ENCODE measurements around the gene MCM9. TPM values are rescaled to one million over a fixed set of nuclear protein-coding genes. Genes with fewer than 3 reads are reported as not detected.
"Not testable (repeated sequence)": the region's sequence is repeated elsewhere in the genome, so short reads cannot be mapped to it uniquely, and the experiment has no call there.

Gene MCM9
- total RNA-seq, 2 donors from 2014 or later: 12.8 to 21.7 TPM

DNA sequence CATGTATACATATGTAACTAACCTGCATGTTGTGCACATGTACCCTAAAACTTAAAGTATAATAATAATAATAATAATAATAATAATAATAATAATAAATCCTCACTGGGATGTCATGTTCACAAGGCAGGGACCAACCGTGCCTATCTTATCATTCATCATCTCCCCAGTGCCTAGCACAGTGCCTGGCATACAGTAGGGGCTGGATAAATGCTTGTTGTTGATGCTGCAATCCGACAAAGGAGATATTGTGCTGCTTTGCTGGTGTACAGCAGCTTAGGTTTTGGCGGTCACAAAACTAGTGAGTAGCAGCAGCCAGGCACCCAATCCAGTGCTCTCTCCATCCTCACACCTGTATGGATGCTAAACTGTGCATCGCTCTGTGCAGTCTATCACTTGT, 135.1 kb downstream of the MCM9 start:
- H3K36me3 Mint-ChIP-seq (ENCODE audit: low read depth): no peaks in the 10 kb centered on the region
- no peaks in the 10 kb centered on the region for H3K27me3 Mint-ChIP-seq
- H3K27ac Mint-ChIP-seq: no peak overlapping the region
- no peak for ATAC-seq (replicated peaks)
- H3K9me3 Mint-ChIP-seq: peaks cover 3% of the 10 kb centered on the region
- H3K4me3 Mint-ChIP-seq: peak overlapping the region; percentile 64
- H3K4me1 Mint-ChIP-seq: peaks cover 27% of the 10 kb centered on the region

DNA sequence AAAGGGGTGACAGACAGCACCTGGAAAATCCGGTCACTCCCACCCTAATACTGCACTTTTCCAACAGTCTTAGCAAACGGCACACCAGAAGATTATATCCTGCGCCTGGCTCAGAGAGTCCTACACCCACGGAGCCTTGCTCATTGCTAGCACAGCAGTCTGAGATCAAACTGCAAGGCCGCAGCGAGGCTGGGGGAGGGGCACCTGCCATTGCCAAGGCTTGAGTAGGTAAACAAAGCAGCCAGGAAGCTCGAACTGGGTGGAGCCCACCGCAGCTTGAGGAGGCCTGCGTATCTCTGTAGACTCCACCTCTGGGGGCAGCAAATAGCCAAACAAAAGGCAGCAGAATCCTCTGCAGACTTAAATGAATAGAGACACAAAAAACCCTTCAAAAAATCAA, 138.4 kb downstream of the MCM9 start:
- not testable (repeated sequence) for H3K36me3 Mint-ChIP-seq (ENCODE audit: low read depth); H3K27me3 Mint-ChIP-seq; H3K9me3 Mint-ChIP-seq; ATAC-seq (replicated peaks)
- Mint-ChIP-seq H3K4me3 (peak overlapping the region; percentile 71), H3K4me1 (peaks cover 35% of the 10 kb centered on the region), H3K27ac (peak overlapping the region; percentile 87)

DNA sequence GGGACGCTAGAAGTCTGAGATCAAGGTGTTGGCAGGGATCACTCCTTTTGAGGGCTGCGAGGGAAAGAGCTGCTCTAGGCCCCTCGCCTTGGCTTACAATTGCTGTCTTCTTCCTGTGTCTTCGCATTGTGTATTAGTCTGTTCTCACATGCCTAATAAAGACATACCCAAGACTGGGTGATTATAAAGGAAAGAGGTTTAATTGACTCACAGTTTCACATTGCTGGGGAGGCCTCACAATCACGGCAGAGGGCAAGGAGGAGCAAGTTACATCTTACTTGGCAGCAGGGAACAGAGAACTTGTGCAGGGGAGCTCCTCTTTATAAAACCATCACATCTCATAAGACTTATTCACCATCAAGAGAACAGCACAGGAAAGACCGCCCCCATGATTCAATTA, 143.5 kb downstream of the MCM9 start:
- Mint-ChIP-seq H3K27ac (peak overlapping the region; percentile 10), H3K4me3 (peak overlapping the region; percentile 4), H3K9me3 (peaks cover 12% of the 10 kb centered on the region), H3K27me3 (no peaks in the 10 kb centered on the region), H3K36me3 (ENCODE audit: low read depth) (no peaks in the 10 kb centered on the region), H3K4me1 (peaks cover 34% of the 10 kb centered on the region)
- ATAC-seq (replicated peaks): peak; percentile 78

DNA sequence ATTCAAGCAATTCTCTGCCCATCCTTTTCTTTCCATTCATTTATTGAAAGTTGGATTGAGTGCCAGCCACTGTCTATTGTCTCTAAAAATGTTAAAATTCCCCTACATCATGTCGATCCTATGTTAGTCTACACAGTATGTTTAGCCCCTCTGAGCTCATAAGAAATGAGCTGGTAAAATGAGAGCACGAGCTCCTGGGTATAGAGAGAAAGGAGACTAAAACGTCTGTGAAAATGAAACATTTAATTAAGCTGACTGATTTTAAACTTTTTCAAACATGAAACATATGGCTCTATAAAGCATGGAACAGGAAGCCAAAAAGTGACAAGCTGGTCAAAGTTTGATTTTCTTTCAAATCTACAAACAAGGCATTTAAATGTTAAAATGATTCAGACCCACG, 145.0 kb downstream of the MCM9 start:
- Mint-ChIP-seq H3K9me3 (peaks cover 9% of the 10 kb centered on the region), H3K4me3 (peak overlapping the region; percentile 12), H3K27me3 (no peaks in the 10 kb centered on the region), H3K27ac (no peak overlapping the region), H3K4me1 (peaks cover 25% of the 10 kb centered on the region), H3K36me3 (ENCODE audit: low read depth) (no peaks in the 10 kb centered on the region)
- no peak for ATAC-seq (replicated peaks)

DNA sequence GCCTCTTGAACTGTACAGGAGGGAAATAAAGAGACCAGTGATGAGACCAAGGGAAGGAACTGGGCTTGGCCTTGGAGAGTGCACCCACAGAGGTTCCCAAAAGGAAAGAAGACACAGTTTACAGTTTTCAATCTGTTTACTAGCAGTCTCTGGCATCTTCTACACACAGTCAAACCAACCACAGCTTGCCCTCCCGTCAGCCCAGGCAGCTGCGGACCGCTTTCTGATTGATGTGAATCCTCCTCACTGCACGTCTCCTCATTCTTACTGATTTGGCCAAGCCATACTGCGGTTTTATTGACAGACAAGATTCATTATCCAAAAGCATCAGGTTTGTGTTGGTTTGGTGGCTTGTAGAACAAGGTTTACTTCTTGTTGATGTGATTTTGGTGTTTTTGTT, 145.5 kb downstream of the MCM9 start:
- Mint-ChIP-seq H3K27ac (no peak overlapping the region), H3K9me3 (peaks cover 9% of the 10 kb centered on the region), H3K4me1 (peaks cover 25% of the 10 kb centered on the region), H3K36me3 (ENCODE audit: low read depth) (no peaks in the 10 kb centered on the region), H3K27me3 (no peaks in the 10 kb centered on the region), H3K4me3 (peak overlapping the region; percentile 9)
- ATAC-seq (replicated peaks): no peak

DNA sequence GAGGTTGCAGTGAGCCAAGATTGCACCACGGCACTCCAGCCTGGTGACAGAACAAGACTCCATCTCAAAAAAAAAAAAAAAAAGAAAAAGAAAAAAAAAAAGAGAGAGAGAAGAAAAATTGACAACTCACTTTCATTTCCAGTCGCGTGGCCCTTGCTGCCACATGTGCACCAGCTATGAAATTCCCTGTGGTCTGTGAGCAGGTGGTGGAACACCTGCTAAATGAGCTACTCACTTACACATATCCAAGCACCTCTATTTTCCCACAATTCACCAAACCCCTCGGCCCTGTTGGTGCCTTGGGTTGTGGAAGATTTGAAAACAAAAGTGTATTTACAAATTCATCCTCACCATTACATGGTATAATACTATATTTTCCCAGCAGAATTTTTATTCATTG, 146.3 kb downstream of the MCM9 start:
- peak overlapping the region; percentile 9 for H3K4me3 Mint-ChIP-seq
- H3K36me3 Mint-ChIP-seq (ENCODE audit: low read depth): no peaks in the 10 kb centered on the region
- H3K9me3 Mint-ChIP-seq: peaks cover 9% of the 10 kb centered on the region
- H3K27me3 Mint-ChIP-seq: no peaks in the 10 kb centered on the region
- ATAC-seq (replicated peaks): peak; percentile 35
- no peak overlapping the region for H3K27ac Mint-ChIP-seq
- H3K4me1 Mint-ChIP-seq: peaks cover 25% of the 10 kb centered on the region

DNA sequence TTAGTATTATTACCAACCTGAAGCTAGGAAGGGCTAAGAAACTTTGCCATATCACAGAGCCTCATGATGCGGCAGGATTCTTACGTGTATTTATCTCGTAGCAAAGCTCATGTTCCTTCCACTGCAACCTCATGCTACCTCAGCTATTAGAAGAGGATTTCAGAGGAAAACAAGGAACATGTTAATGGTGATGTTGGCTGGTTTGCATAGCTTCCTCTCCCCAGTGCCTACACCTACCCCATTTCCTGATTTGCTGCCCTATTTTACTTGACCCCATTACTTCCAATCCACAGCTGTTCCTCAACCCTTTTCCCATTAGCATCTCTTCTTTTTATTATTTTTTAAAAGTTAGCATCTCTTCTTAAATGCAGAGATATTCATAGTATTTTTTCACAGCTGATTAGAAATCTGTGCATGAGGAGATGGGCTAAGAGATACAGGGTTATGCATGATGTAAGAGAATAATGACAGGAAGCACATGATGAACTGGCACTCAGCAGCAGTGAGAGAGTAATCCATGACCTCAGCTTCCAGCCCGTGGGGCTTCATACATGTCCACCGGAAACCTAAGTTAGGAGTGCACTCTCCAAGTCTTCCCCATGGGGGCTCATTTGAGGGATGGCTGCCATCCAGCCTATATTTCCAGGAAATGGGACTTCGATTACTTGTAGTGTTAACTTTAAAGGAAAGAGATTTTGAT, 147.1 kb downstream of the MCM9 start:
- Mint-ChIP-seq H3K27ac (peak overlapping the region; percentile 63), H3K36me3 (ENCODE audit: low read depth) (no peaks in the 10 kb centered on the region), H3K27me3 (no peaks in the 10 kb centered on the region), H3K4me3 (peak overlapping the region; percentile 34), H3K9me3 (peaks cover 9% of the 10 kb centered on the region), H3K4me1 (peaks cover 25% of the 10 kb centered on the region)
- peak; percentile 59 for ATAC-seq (replicated peaks)

DNA sequence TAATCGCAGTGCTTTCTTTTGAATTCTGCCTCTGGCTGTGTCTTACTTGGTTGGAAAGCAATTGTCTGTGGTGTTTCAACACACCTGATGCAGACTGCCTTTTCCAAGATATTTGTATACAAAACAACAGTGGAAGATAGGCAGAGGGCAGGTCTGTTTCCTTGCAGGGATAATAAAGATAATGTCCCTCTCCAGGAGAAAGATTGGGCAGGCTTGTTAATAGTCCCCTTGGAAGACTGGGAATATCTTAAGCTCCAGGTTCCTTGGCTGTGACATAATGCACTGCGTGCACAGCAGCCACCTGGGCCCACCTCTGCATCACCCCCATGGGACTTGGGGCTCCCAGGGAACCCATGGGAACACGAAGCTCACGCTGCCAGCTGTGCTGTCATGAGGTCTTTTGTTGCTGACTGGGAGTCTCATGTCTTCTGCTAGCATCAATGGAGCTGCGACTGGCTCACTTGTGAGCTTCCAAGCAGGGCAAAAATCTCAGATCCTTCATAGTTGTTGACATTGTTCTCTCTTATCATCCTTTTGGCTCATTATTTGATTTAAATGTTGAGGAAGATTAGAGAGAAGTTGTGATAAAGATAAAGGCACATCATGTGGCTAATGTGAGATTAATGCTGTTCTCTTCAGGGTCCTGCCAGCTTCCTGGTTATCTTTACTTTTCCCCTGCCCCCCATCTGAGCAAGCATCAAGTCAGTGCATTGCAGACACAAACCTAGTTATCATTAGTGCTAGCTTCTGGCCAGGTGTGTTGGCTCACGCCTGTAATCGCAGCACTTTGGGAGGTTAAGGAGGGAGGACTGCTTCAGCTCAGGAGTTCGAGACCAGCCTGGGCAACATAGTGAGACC, 148.1 kb downstream of the MCM9 start:
- Mint-ChIP-seq H3K9me3 (peaks cover 5% of the 10 kb centered on the region), H3K27me3 (no peaks in the 10 kb centered on the region), H3K36me3 (ENCODE audit: low read depth) (no peaks in the 10 kb centered on the region), H3K4me3 (no peak overlapping the region), H3K4me1 (peaks cover 19% of the 10 kb centered on the region), H3K27ac (no peak overlapping the region)
- ATAC-seq (replicated peaks): no peak

DNA sequence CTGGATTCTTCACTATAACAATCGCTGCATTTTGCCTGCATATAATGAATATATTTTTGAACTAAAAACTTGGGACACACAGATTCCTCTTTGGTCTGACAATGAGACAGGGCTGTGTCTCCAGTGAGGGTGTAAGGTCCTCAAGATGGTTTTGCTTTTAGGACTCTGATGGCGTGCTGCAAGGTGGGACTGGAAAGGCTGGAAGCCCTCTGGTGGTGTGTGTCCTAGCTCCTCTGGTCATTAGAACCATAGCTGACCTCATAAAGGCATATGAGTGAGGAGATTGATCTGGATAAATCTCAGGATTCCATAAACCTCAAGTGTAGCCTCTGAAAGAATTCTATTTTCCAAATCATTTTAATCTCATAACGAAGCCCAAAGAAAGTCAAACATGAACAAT, 149.4 kb downstream of the MCM9 start:
- Mint-ChIP-seq H3K9me3 (no peaks in the 10 kb centered on the region), H3K36me3 (ENCODE audit: low read depth) (no peaks in the 10 kb centered on the region), H3K27ac (no peak overlapping the region), H3K4me1 (peaks cover 13% of the 10 kb centered on the region), H3K4me3 (no peak overlapping the region), H3K27me3 (no peaks in the 10 kb centered on the region)
- no peak for ATAC-seq (replicated peaks)

DNA sequence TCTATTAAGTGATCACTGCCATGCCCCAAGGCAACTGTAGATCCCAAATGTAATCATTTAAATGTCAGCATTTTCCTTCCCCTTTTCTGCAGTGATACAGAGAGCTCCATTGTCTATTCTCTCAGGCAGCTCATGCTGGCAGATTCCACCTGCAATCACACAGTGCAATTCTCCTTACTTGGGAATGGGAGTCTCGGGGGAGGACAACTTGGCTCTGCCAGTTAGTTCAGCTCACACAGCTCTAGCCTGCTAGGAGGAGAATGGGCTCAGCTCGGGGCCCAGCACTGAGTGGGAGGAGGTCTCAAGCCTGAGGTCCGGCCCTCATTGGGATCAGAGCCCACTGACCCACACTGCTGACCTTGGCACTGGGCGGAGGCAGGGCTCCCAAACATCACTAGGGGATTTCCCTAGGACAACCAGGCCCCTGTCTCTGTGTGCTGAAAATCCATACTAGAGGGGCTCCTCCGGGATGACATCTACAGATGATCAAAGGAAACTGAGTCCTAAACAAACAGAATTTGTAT, 150.3 kb downstream of the MCM9 start:
- no peaks in the 10 kb centered on the region for H3K27me3 Mint-ChIP-seq
- peaks cover 13% of the 10 kb centered on the region for H3K4me1 Mint-ChIP-seq
- no peaks in the 10 kb centered on the region for H3K36me3 Mint-ChIP-seq (ENCODE audit: low read depth)
- H3K4me3 Mint-ChIP-seq: no peak overlapping the region
- ATAC-seq (replicated peaks): no peak
- H3K9me3 Mint-ChIP-seq: no peaks in the 10 kb centered on the region
- H3K27ac Mint-ChIP-seq: peak overlapping the region; percentile 15

DNA sequence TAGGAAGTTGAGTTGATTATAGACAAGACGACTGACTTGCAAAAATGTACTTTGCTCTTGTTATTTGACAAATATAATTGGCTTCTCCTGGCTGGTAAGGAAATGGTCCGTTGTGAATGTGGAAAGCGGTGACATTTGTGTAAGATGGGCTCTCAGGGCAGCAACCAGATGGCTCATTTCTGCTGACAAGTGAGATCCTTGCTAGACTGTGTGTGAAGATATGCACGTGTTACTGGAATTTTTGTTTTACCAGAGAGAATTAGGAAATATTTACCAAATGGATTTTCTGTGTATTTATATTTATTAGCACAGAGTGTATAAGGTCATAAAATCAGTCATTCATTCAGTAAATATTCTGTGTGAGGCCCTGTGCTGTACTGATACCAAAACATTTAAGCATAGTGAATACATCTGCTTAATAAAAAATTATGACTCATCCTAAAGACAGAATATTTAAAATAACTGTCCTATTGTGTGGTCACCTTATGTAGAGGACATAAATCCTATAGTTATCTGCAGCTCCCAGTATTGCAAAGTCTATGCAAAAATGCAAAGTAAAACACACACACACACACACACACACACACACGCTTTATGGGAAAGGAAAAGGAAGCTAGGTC, 150.9 kb downstream of the MCM9 start:
- Mint-ChIP-seq H3K27me3 (no peaks in the 10 kb centered on the region), H3K27ac (no peak overlapping the region), H3K9me3 (no peaks in the 10 kb centered on the region), H3K4me1 (peaks cover 10% of the 10 kb centered on the region), H3K4me3 (no peak overlapping the region), H3K36me3 (ENCODE audit: low read depth) (no peaks in the 10 kb centered on the region)
- no peak for ATAC-seq (replicated peaks)

DNA sequence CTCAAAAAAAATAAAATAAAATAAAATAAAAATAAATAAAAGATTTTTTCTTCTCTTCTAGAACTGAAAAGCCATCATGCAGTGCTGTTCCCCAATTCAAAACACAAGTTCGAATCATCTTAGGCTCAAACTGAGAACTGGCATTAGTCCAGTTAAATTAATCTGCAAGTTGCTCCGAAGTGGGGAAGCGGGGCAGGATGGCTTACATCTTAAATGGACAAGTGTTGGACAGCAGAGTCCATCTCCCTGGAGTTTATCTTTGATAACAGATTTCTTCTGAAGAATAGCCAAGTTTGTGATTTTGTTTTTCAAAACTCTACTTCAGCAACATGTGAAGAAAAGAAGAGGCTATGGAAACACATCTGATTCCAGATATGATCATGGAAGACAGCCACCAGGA, 152.3 kb downstream of the MCM9 start:
- peaks cover 4% of the 10 kb centered on the region for H3K4me1 Mint-ChIP-seq
- no peaks in the 10 kb centered on the region for H3K27me3 Mint-ChIP-seq
- no peak overlapping the region for H3K27ac Mint-ChIP-seq
- no peak for ATAC-seq (replicated peaks)
- H3K9me3 Mint-ChIP-seq: no peaks in the 10 kb centered on the region
- no peaks in the 10 kb centered on the region for H3K36me3 Mint-ChIP-seq (ENCODE audit: low read depth)
- no peak overlapping the region for H3K4me3 Mint-ChIP-seq

DNA sequence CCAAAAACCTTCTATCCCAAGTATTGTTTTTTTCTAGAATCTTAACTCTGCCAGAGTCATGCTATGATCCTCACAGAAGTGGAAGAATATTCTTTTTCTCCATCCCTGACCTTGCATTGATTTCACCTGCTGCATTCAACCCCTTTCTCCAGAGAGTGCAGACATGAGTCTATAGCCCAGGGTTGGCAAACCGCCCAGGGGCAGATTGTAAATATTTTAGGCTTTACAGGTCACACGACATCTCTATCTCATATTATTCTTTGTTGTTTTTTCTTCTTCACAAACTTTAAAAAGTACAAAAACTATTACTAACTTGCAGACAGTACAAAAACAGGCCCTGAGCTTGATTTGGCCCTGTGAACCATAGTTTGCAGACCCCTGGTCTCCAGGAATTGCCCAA, 153.1 kb downstream of the MCM9 start:
- H3K9me3 Mint-ChIP-seq: no peaks in the 10 kb centered on the region
- no peak for ATAC-seq (replicated peaks)

DNA sequence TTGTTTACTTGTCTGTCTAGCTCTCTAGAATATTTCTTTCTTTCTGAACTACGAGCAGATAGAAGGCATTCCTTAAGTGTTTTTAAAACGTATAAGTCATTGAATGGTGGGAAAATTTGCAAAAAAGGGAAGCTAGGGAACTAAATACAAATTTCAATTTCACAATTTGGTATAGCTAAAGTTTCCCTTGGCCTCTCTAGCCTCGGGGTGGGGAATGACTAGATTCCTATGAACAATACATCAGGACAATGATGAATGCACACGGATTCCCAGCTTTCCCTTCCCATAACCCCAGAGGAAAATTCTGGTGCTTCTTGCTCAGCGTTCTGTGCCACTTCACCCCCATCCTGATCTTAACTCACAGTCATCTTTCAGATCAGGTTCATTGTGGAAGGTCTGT, 154.3 kb downstream of the MCM9 start:
- H3K9me3 Mint-ChIP-seq: no peaks in the 10 kb centered on the region
- H3K36me3 Mint-ChIP-seq (ENCODE audit: low read depth): no peaks in the 10 kb centered on the region
- no peak overlapping the region for H3K4me3 Mint-ChIP-seq
- no peaks in the 10 kb centered on the region for H3K27me3 Mint-ChIP-seq
- H3K27ac Mint-ChIP-seq: no peak overlapping the region
- no peak for ATAC-seq (replicated peaks)
- H3K4me1 Mint-ChIP-seq: peaks cover 13% of the 10 kb centered on the region

More for the DNA sequence above, 153.1 kb downstream of the MCM9 start:
- Mint-ChIP-seq H3K4me1 (peaks cover 7% of the 10 kb centered on the region), H3K4me3 (no peak overlapping the region), H3K27me3 (no peaks in the 10 kb centered on the region), H3K27ac (no peak overlapping the region), H3K36me3 (ENCODE audit: low read depth) (no peaks in the 10 kb centered on the region)
